GM10248 (cell line): Measurements from ENCODE around the gene TOP2B.

Experiments used
- CTCF ChIA-PET: fragments of 300-600 bp; sonication (Branson Sonifier 250); formaldehyde crosslinking; extraction: SDS; loops from one replicate; lab custom pipeline; 2021; ENCODE audit warnings: antibody characterized with exemption; lab: Yijun Ruan, JAX
- POLR2A ChIA-PET: fragments of 350-650 bp; sonication (Branson Sonifier 250); formaldehyde crosslinking; extraction: SDS; loops from one replicate; lab custom pipeline; 2020; ENCODE audit warnings: antibody characterized with exemption; lab: Yijun Ruan, JAX
- DNase-seq: peaks from one replicate; pipeline ENCODE4 v3.0.0; 2012; ENCODE audit errors: extremely low spot score
- TF ChIP-seq, protein P1 (sequence below): IDR thresholded peaks from 2 replicates; pipeline ENCODE4 v1.5.1; 2012; ENCODE audit warnings: mild to moderate bottlenecking, low read depth; ENCODE audit errors: extremely low read depth, missing control alignments, control extremely low read depth

Gene TOP2B

DNA sequence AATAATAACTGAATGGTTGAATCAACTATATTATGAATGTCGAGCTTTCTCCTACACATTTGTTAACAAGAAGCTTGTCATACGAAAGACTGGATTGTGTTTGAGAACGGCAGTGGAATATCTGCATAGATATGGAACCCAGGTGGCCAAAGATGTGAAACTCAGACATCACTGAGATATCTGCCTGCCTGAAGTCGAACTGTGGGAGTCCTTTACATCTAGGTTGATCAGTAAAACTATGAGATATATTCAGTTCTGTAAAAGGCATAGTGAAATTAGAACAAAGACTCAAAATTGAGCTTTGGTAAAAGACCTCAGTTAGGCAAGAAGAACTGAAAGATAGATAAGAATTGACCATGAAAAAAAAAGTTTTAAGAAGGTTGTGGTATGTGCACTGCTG is 41.5 kb upstream of the TOP2B start:
- no peak for DNase-seq
- ChIA-PET CTCF (interaction anchor here (0.7 to 2.4 kb wide), 3 partner anchors 13 to 35 kb away, joined by 3 to 11 read pairs (median 5); no protein-coding TSS in a partner anchor), POLR2A (no interaction called here)
- TF ChIP-seq, protein P1, sequence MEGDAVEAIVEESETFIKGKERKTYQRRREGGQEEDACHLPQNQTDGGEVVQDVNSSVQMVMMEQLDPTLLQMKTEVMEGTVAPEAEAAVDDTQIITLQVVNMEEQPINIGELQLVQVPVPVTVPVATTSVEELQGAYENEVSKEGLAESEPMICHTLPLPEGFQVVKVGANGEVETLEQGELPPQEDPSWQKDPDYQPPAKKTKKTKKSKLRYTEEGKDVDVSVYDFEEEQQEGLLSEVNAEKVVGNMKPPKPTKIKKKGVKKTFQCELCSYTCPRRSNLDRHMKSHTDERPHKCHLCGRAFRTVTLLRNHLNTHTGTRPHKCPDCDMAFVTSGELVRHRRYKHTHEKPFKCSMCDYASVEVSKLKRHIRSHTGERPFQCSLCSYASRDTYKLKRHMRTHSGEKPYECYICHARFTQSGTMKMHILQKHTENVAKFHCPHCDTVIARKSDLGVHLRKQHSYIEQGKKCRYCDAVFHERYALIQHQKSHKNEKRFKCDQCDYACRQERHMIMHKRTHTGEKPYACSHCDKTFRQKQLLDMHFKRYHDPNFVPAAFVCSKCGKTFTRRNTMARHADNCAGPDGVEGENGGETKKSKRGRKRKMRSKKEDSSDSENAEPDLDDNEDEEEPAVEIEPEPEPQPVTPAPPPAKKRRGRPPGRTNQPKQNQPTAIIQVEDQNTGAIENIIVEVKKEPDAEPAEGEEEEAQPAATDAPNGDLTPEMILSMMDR, result no peak

DNA sequence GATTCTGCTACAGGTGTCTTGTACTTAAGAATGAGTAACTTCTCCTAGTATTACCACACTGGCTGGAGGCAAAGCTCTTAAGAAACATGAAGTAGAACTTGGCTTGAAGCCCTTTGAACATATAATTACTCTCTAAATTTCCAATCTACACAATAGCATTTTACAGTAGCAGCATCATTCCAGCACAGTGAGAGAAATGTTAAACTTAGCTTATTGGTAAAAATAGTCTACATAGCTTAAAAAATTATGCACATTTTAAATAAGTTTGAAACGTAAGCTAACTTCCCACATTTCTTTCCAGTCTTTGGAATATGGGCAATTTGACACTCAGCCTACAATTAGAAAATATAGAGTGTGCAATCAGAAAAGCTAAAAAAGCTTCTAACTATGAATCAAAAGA is 32.8 kb upstream of the TOP2B start:
- no peak for DNase-seq
- ChIA-PET POLR2A (no interaction called here), CTCF (interaction anchor here (0.9 to 1.1 kb wide), 2 partner anchors 13 to 30 kb away, joined by 4 to 5 read pairs; no protein-coding TSS in a partner anchor)
- TF ChIP-seq, protein P1, result no peak

DNA sequence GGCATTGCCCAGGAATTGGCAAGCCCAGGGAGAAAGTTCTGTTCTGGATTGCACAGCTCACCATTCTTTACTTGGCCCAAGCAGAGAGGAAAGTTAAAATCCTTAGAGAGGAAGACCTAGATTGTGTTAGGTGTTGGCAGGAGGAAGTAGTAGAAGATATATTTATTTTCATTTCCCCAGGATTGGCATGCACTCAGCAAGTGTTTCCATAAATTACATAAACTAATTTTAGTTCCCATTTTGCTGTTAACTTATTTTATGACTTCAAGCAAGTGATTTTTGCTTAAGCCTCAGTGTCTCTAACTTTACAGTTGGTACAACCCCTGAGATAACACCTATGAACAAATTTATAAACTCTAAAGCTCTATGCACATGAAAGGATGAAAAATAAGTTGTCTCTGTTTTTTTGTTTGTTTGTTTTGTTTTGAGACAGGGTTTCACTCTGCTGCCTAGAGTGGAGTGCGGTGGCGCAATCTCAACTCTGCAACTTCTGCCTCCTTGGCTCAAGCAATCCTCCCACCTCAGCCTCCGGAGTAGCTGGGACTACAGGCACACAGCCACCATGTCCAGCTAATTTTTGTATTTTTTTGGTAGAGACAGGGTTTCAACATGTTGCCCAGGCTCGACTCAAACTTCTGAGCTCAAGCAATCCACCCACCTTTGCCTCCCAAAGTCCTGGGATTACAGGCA is 31.2 kb upstream of the TOP2B start:
- no peak for DNase-seq
- ChIA-PET CTCF (interaction anchor here (1.0 to 1.5 kb wide), 3 partner anchors 12 to 34 kb away, joined by 3 to 8 read pairs (median 3); no protein-coding TSS in a partner anchor), POLR2A (no interaction called here)
- TF ChIP-seq, protein P1, result no peak

DNA sequence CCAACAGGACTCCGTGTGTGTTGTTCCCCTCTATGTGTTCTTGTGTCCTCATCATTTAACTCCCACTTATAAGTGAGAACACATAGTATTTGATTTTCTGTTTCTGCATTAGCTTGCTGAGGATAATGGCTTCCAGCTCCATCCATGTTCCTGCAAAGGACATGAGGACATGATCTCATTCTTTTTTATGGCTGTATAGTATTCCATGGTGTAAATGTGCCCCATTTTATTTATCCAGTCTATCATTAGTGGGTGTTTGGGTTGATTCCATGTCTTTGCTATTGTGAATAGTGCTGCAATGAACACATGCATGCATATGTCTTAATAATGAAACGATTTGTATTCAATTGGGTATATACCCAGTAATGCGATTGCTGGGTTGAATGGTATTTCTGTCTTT is 28.5 kb upstream of the TOP2B start:
- DNase-seq, result no peak
- CTCF ChIA-PET, result interaction anchor here (1.4 kb wide), 1 partner anchor 15 kb away, joined by 4 read pairs; no protein-coding TSS in a partner anchor
- POLR2A ChIA-PET, result no interaction called here

DNA sequence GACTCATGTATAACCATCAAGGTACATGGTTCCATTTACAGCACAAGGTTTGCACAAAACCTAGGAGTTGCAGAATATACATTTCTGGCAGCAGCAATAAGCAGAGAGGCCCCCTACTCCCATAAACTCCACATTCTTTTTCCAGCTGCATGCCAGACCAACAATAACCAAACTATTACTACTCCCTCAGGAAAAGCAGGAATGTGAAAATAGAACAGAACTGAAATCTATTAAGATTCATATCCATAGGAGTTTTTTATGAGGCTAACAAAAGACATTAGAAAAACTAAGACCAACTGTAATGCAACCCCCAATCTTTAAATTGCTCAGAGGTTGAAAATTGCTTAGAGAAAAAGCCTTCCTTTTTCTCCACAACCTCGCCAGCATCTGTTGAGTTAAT is 27.6 kb upstream of the TOP2B start:
- TF ChIP-seq, protein P1, result no peak
- POLR2A ChIA-PET, result no interaction called here
- CTCF ChIA-PET, result no interaction called here
- no peak for DNase-seq

More for the DNA sequence above, 28.5 kb upstream of the TOP2B start:
- TF ChIP-seq, protein P1, result no peak

DNA sequence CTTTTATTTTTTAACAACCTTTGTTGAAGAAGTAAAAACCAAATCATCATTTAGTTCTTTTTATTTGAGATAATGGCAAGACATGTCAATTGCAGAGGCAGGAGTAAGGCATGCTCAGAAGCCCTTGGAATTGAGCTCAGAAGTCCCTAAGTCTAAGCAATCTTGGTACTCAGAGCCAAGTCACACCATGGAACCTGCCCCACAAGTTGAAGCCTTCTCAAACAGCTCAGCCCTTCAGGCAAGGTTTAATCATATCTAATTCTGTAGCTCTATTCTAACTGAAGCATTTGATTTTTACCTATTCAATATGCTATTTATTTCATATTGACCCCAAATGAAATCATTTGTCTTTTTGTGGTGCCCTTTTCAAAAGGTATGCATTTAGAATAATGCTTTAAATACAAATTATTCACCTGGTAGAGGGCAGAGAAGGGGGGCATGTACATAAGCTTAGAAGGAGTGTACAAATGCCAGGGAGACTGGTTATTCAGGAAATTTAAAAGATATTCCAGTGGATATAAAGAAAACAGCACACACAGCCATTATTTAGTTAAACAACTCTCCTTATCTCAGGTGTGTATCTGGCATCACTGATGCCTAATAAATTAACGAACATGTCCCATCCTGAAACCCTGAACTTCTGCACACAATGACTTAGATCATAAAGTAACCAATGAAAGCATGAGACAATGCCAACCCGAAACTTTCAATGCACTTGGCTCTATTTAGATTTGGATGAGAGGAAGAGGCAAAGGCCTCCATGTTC is 26.2 kb upstream of the TOP2B start:
- CTCF ChIA-PET, result interaction anchor here (0.8 to 1.6 kb wide), 2 partner anchors 10 to 12 kb away, joined by 4 read pairs; no protein-coding TSS in a partner anchor
- TF ChIP-seq, protein P1, result no peak
- POLR2A ChIA-PET, result no interaction called here

More for the DNA sequence above, 26.2 kb upstream of the TOP2B start:
- DNase-seq, result no peak
